Measurements from ENCODE around the gene CHMP5. TPM values are rescaled to one million over a fixed set of nuclear protein-coding genes. Genes with fewer than 3 reads are reported as not detected.

Gene CHMP5
- polyA plus RNA-seq, 2 of the 4 experiments (the other 2 are of a cell fraction), result 108 to 187 TPM

DNA sequence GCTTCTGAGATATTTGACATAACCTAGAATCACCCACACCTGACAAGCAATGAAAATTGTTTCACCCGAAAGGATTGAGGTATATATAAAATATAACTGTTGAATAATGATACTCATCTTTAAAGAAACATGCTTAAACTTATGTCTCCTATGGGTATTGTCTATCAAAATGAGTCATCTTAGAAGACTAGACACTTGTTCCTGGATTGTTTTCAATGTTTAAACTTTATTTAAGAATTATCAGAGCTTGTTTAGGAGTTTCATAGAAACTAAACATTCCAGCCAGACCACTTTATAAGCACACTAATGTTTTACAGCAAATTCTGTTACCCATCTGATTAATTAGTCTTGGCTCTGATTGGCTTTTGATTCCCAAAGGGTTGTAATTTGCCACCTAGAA lies 45.1 kb downstream of the CHMP5 start:
- Histone ChIP-seq H3K4me2 (no peak overlapping the region), H3K4me3 (no peak overlapping the region), H3K27ac (no peak overlapping the region), H3K4me1 (0 out of 3 replicates have a peak, but pooled peaks cover 6% of the 10 kb centered on the region), H3K9me3 (no peaks in the 10 kb centered on the region)
- ChIA-PET POLR2A (no interaction called here), CTCF (interaction anchor here (0.6 to 2.0 kb wide), 6 partner anchors 9 to 126 kb away, joined by 4 to 6 read pairs (median 4); no protein-coding TSS in a partner anchor)
- DNase-seq (ENCODE audit: low read depth in 1 of 2, low spot score in 1 of 2) (no peak), ATAC-seq (no peak), FAIRE-seq (no peak)
- 73% methylated on average over 1 of the region's 1 CpG for WGBS (ENCODE audit: missing lambda C conversion rate)
- TF ChIP-seq NPAS2 (CRISPR knock-in tag; IDR thresholded peaks at IDR 0.05; ENCODE audit: borderline replicate concordance) (no peak), RCOR1 (IDR thresholded peaks at IDR 0.05; ENCODE audit: low read depth, low read length) (no peak), GATA3 (IDR thresholded peaks at IDR 0.05; ENCODE audit: borderline replicate concordance) (no peak)

DNA sequence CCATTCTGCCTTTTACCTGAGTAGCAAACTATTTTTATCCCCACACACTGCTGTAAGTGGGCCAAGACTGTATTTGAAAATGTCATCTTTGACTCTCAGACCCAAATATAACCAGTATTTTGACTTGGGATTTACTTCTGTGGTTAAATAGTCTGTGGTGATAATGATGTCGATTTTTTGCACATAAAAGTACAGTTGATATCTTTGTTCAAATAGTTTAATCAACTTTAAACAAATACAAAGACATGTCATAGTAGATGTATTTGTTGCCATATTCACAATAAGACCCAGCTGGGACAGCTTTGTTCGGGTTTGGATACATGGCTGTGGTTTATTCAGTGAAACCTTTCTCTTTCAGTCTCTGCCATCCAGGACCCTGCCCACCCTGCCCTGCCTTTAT lies 45.9 kb downstream of the CHMP5 start:
- ATAC-seq (no peak), FAIRE-seq (no peak), DNase-seq (ENCODE audit: low read depth in 1 of 2, low spot score in 1 of 2) (no peak)
- Histone ChIP-seq H3K4me2 (no peak overlapping the region), H3K4me3 (no peak overlapping the region), H3K27ac (no peak overlapping the region), H3K9me3 (no peaks in the 10 kb centered on the region), H3K4me1 (0 out of 3 replicates have a peak, but pooled peaks cover 6% of the 10 kb centered on the region)
- 61% methylated on average over 2 of the region's 2 CpGs for WGBS (ENCODE audit: missing lambda C conversion rate)
- TF ChIP-seq, protein P1, sequence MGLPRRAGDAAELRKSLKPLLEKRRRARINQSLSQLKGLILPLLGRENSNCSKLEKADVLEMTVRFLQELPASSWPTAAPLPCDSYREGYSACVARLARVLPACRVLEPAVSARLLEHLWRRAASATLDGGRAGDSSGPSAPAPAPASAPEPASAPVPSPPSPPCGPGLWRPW (IDR thresholded peaks at IDR 0.05), result no peak
- TF ChIP-seq ZFP36 (IDR thresholded peaks at IDR 0.05; ENCODE audit: borderline replicate concordance, partially characterized antibody) (no peak), JUN (IDR thresholded peaks at IDR 0.05) (no peak), SREBF2 (IDR thresholded peaks at IDR 0.05) (no peak), CBX8 (IDR thresholded peaks at IDR 0.05) (no peak), TP53 (CRISPR knock-in tag; IDR thresholded peaks at IDR 0.05) (no peak), CHD4 (IDR thresholded peaks at IDR 0.05; ENCODE audit: borderline replicate concordance) (no peak), KDM1A (IDR thresholded peaks at IDR 0.05; ENCODE audit: low read depth) (no peak), CBX2 (IDR thresholded peaks at IDR 0.05; ENCODE audit: borderline replicate concordance, low read depth) (no peak), PHF8 (IDR thresholded peaks at IDR 0.05; ENCODE audit: borderline replicate concordance, low read depth) (no peak), RNF2 (IDR thresholded peaks at IDR 0.05; ENCODE audit: borderline replicate concordance, low read depth) (no peak), HOXB13 (CRISPR knock-in tag; IDR thresholded peaks at IDR 0.05; ENCODE audit: low read depth) (no peak), ZC3H11A (IDR thresholded peaks at IDR 0.05) (no peak), TFCP2L1 (CRISPR knock-in tag; IDR thresholded peaks at IDR 0.05) (no peak), POLR2AphosphoS2 (conservative IDR thresholded peaks at IDR 0.05; ENCODE audit: low read length) (no peak), RFX5 (IDR thresholded peaks at IDR 0.05) (no peak)
- TF ChIP-seq, protein P2, sequence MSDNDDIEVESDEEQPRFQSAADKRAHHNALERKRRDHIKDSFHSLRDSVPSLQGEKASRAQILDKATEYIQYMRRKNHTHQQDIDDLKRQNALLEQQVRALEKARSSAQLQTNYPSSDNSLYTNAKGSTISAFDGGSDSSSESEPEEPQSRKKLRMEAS (IDR thresholded peaks at IDR 0.05), result no peak
- TF ChIP-seq, protein P3, sequence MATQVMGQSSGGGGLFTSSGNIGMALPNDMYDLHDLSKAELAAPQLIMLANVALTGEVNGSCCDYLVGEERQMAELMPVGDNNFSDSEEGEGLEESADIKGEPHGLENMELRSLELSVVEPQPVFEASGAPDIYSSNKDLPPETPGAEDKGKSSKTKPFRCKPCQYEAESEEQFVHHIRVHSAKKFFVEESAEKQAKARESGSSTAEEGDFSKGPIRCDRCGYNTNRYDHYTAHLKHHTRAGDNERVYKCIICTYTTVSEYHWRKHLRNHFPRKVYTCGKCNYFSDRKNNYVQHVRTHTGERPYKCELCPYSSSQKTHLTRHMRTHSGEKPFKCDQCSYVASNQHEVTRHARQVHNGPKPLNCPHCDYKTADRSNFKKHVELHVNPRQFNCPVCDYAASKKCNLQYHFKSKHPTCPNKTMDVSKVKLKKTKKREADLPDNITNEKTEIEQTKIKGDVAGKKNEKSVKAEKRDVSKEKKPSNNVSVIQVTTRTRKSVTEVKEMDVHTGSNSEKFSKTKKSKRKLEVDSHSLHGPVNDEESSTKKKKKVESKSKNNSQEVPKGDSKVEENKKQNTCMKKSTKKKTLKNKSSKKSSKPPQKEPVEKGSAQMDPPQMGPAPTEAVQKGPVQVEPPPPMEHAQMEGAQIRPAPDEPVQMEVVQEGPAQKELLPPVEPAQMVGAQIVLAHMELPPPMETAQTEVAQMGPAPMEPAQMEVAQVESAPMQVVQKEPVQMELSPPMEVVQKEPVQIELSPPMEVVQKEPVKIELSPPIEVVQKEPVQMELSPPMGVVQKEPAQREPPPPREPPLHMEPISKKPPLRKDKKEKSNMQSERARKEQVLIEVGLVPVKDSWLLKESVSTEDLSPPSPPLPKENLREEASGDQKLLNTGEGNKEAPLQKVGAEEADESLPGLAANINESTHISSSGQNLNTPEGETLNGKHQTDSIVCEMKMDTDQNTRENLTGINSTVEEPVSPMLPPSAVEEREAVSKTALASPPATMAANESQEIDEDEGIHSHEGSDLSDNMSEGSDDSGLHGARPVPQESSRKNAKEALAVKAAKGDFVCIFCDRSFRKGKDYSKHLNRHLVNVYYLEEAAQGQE (IDR thresholded peaks at IDR 0.05), result no peak
- ChIA-PET CTCF (interaction anchor here (0.7 to 2.0 kb wide), 4 partner anchors 9 to 815 kb away, joined by 4 to 6 read pairs (median 4); no protein-coding TSS in a partner anchor), POLR2A (no interaction called here)

DNA sequence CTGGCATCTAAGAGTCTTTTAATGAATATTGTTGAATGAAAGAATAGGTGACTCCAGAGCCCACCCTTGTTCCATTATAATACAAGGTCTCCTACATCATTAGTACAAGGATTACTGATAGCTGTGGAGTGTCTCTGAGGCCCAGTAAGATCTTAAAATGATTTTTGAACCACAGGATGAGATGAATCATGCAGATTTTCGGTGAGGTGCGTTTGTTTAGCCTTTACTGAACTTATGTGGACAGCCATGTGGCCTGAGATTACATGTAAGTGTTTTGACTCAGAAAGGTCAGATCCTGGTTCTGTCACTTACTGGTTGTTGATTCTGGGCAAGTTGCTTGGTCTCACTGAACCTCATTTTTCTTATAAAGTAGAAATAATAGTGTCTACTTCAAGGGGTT lies 47.1 kb downstream of the CHMP5 start:
- POLR2A ChIA-PET, result no interaction called here
- Histone ChIP-seq H3K27ac (no peak overlapping the region), H3K9me3 (no peaks in the 10 kb centered on the region), H3K4me3 (no peak overlapping the region), H3K4me1 (0 out of 3 replicates have a peak, but pooled peaks cover 6% of the 10 kb centered on the region), H3K4me2 (no peak overlapping the region)
- ATAC-seq (no peak), FAIRE-seq (no peak), DNase-seq (ENCODE audit: low read depth in 1 of 2, low spot score in 1 of 2) (no peak)
- no peak for TF ChIP-seq CHD2 (IDR thresholded peaks at IDR 0.05; ENCODE audit: low read length, partially characterized antibody)
- no peak for TF ChIP-seq RAD21 (conservative IDR thresholded peaks at IDR 0.05 in 1 of 2, IDR thresholded peaks at IDR 0.05 in 1 of 2)
- CTCF ChIA-PET, result interaction anchor here (1.2 to 1.5 kb wide), 3 partner anchors 9 to 24 kb away, joined by 3 to 5 read pairs (median 4); no protein-coding TSS in a partner anchor
- 75% methylated on average over 2 of the region's 2 CpGs for WGBS (ENCODE audit: missing lambda C conversion rate)
